ENCODE results near the gene PROSER3.

Gene PROSER3

GRCh38 chr19:35777086-35777841 lies 19.3 kb downstream of the PROSER3 start:
- no peak for TF ChIP-seq CTCF (conservative IDR thresholded peaks at IDR 0.05; ENCODE audit: low read depth, low read length)
- no peak overlapping the region for H3K4me3 ChIP-seq (ENCODE audit: low read depth, low read length)
- no peak for DNase-seq (ENCODE audit: low read depth)

GRCh38 chr19:35777961-35778360 lies 20.0 kb downstream of the PROSER3 start:
- no peak for DNase-seq (ENCODE audit: low read depth)
- no peak overlapping the region for H3K4me3 ChIP-seq (ENCODE audit: low read depth, low read length)
- TF ChIP-seq CTCF (conservative IDR thresholded peaks at IDR 0.05; ENCODE audit: low read depth, low read length) = no peak

- TF ChIP-seq CTCF (conservative IDR thresholded peaks at IDR 0.05; ENCODE audit: low read depth, low read length) = no peak
- H3K4me3 ChIP-seq (ENCODE audit: low read depth, low read length) = no peak overlapping the region
- no peak for DNase-seq (ENCODE audit: low read depth)
Observed at GRCh38 chr19:35779033-35779432, 21.1 kb downstream of the PROSER3 start.

- DNase-seq (ENCODE audit: low read depth) = no peak
- no peak for TF ChIP-seq CTCF (conservative IDR thresholded peaks at IDR 0.05; ENCODE audit: low read depth, low read length)
- H3K4me3 ChIP-seq (ENCODE audit: low read depth, low read length) = no peak overlapping the region
Observed at GRCh38 chr19:35780058-35780457, 22.1 kb downstream of the PROSER3 start.

GRCh38 chr19:35780717-35781116 lies 22.7 kb downstream of the PROSER3 start:
- no peak overlapping the region for H3K4me3 ChIP-seq (ENCODE audit: low read depth, low read length)
- DNase-seq (ENCODE audit: low read depth) = no peak
- TF ChIP-seq CTCF (conservative IDR thresholded peaks at IDR 0.05; ENCODE audit: low read depth, low read length) = no peak

GRCh38 chr19:35781650-35782049 lies 23.7 kb downstream of the PROSER3 start:
- no peak for TF ChIP-seq CTCF (conservative IDR thresholded peaks at IDR 0.05; ENCODE audit: low read depth, low read length)
- DNase-seq (ENCODE audit: low read depth) = no peak
- no peak overlapping the region for H3K4me3 ChIP-seq (ENCODE audit: low read depth, low read length)

GRCh38 chr19:35782589-35782988 lies 24.6 kb downstream of the PROSER3 start:
- no peak overlapping the region for H3K4me3 ChIP-seq (ENCODE audit: low read depth, low read length)
- DNase-seq (ENCODE audit: low read depth) = no peak
- TF ChIP-seq CTCF (conservative IDR thresholded peaks at IDR 0.05; ENCODE audit: low read depth, low read length) = no peak
